WTC11 (cell line): Measurements from ENCODE around the gene FAM13A. TPM values are rescaled to one million over a fixed set of nuclear protein-coding genes. Genes with fewer than 3 reads are reported as not detected.

Experiments
- ATAC-seq: fragments of 200-7000 bp; cut with Tn5 transposase; 2 replicates; pipeline ENCODE4 v1.10.0; 2021; ENCODE audit warnings: mild to moderate bottlenecking, moderate library complexity
- CTCF ChIA-PET: fragments of 300-600 bp; sonication (Branson Sonifier 250); formaldehyde crosslinking; loops from one replicate; lab custom pipeline; 2021; ENCODE audit warnings: antibody characterized with exemption; lab: Charles Lee
- POLR2A ChIA-PET: fragments of 350-600 bp; sonication (Branson Sonifier 250); formaldehyde crosslinking; loops from one replicate; lab custom pipeline; 2021; ENCODE audit warnings: antibody characterized with exemption; lab: Charles Lee
- DNase-seq: peaks from one replicate; pipeline ENCODE4 v3.0.0; 2021; ENCODE audit warnings: low spot score
- H3K27ac Mint-ChIP-seq: 2 replicates; pipeline ENCODE4 v1.8.0; 2021; ENCODE audit warnings: mixed read lengths
- H3K27me3 Mint-ChIP-seq: 2 replicates; pipeline ENCODE4 v1.8.0; 2021; ENCODE audit warnings: low read depth, mild to moderate bottlenecking, moderate library complexity, mixed read lengths
- H3K36me3 Mint-ChIP-seq: 2 replicates; pipeline ENCODE4 v1.8.0; 2021; ENCODE audit warnings: mixed read lengths
- H3K4me1 Mint-ChIP-seq: 2 replicates; pipeline ENCODE4 v1.8.0; 2022; ENCODE audit warnings: mixed read lengths
- H3K4me3 Mint-ChIP-seq: 2 replicates; pipeline ENCODE4 v1.8.0; 2021; ENCODE audit warnings: mild to moderate bottlenecking, moderate library complexity, mixed read lengths
- H3K9me3 Mint-ChIP-seq: 2 replicates; pipeline ENCODE4 v1.8.0; 2021; ENCODE audit warnings: mixed read lengths
- ATF2 ChIP-seq: sonication (generic); formaldehyde crosslinking; IDR thresholded peaks from 2 replicates; pipeline ENCODE4 v1.8.1; 2022; ENCODE audit warnings: low read depth, missing genetic modification reagents, borderline replicate concordance
- CBFB ChIP-seq: sonication (generic); formaldehyde crosslinking; IDR thresholded peaks from 2 replicates; pipeline ENCODE4 v1.8.1; 2022; ENCODE audit warnings: mild to moderate bottlenecking, low read depth, missing genetic modification reagents
- CDX4 ChIP-seq: fragments of 250-450 bp; sonication (Bioruptor Pico); IDR thresholded peaks from 2 replicates; pipeline ENCODE4 v1.9.0; 2021; ENCODE audit warnings: moderate library complexity, mild to moderate bottlenecking, inconsistent platforms, borderline replicate concordance
- E2F4 ChIP-seq: sonication (generic); formaldehyde crosslinking; IDR thresholded peaks from 2 replicates; pipeline ENCODE4 v1.8.1; 2022; ENCODE audit warnings: low read depth, mild to moderate bottlenecking, moderate library complexity, missing genetic modification reagents, borderline replicate concordance
- EMX1 ChIP-seq: fragments of 250-450 bp; sonication (Bioruptor Pico); IDR thresholded peaks from 2 replicates; pipeline ENCODE4 v1.8.0; 2021; ENCODE audit warnings: mild to moderate bottlenecking
- FOXJ3 ChIP-seq: sonication (generic); formaldehyde crosslinking; IDR thresholded peaks from 2 replicates; pipeline ENCODE4 v1.9.0; 2021; ENCODE audit warnings: missing genetic modification reagents, mild to moderate bottlenecking, borderline replicate concordance
- FOXK1 ChIP-seq: sonication (generic); formaldehyde crosslinking; IDR thresholded peaks from 2 replicates; pipeline ENCODE4 v1.8.0; 2022; ENCODE audit warnings: mild to moderate bottlenecking, moderate library complexity, missing genetic modification reagents
- HMGA2 ChIP-seq: fragments of 250-450 bp; sonication (Bioruptor Pico); IDR thresholded peaks from 2 replicates; pipeline ENCODE4 v1.4.0; 2021; ENCODE audit warnings: mild to moderate bottlenecking, moderate library complexity
- JUN ChIP-seq: sonication (generic); formaldehyde crosslinking; IDR thresholded peaks from 2 replicates; pipeline ENCODE4 v1.8.0; 2023; ENCODE audit warnings: mild to moderate bottlenecking, missing genetic modification reagents
- MAX ChIP-seq: sonication (generic); formaldehyde crosslinking; IDR thresholded peaks from 2 replicates; pipeline ENCODE4 v1.8.0; 2022; ENCODE audit warnings: mild to moderate bottlenecking, missing genetic modification reagents
- NFYB ChIP-seq: sonication (generic); formaldehyde crosslinking; conservative IDR thresholded peaks from 2 replicates; pipeline ENCODE4 v1.8.0; 2022; ENCODE audit warnings: low read depth, missing genetic modification reagents
- NR1H2 ChIP-seq: sonication (generic); formaldehyde crosslinking; IDR thresholded peaks from 2 replicates; pipeline ENCODE4 v1.9.0; 2021; ENCODE audit warnings: mild to moderate bottlenecking, moderate library complexity, missing genetic modification reagents
- NR2C2 ChIP-seq: sonication (generic); formaldehyde crosslinking; IDR thresholded peaks from 2 replicates; pipeline ENCODE4 v1.8.0; 2022; ENCODE audit warnings: mild to moderate bottlenecking, missing genetic modification reagents
- NR3C1 ChIP-seq: sonication (generic); formaldehyde crosslinking; conservative IDR thresholded peaks from 2 replicates; pipeline ENCODE4 v1.8.1; 2023; ENCODE audit warnings: low read depth, mild to moderate bottlenecking, missing genetic modification reagents
- OVOL2 ChIP-seq: fragments of 250-450 bp; sonication (Bioruptor Pico); IDR thresholded peaks from 2 replicates; pipeline ENCODE4 v1.9.0; 2021; ENCODE audit warnings: mild to moderate bottlenecking, borderline replicate concordance
- PREB ChIP-seq: sonication (generic); formaldehyde crosslinking; IDR thresholded peaks from 2 replicates; pipeline ENCODE4 v1.8.1; 2022; ENCODE audit warnings: mild to moderate bottlenecking, missing genetic modification reagents, moderate library complexity, borderline replicate concordance
- SMAD4 ChIP-seq: sonication (generic); formaldehyde crosslinking; IDR thresholded peaks from 2 replicates; pipeline ENCODE4 v1.8.0; 2022; ENCODE audit warnings: mild to moderate bottlenecking, missing genetic modification reagents
- SP1 ChIP-seq: sonication (generic); formaldehyde crosslinking; conservative IDR thresholded peaks from 2 replicates; pipeline ENCODE4 v1.8.1; 2022; ENCODE audit warnings: missing genetic modification reagents
- TP53 ChIP-seq: sonication (generic); formaldehyde crosslinking; IDR thresholded peaks from 2 replicates; pipeline ENCODE4 v1.8.1; 2023; ENCODE audit warnings: mild to moderate bottlenecking, missing genetic modification reagents
- USF1 ChIP-seq: sonication (generic); formaldehyde crosslinking; IDR thresholded peaks from 2 replicates; pipeline ENCODE4 v1.8.0; 2022; ENCODE audit warnings: mild to moderate bottlenecking, missing genetic modification reagents
- ZBTB43 ChIP-seq: sonication (generic); formaldehyde crosslinking; IDR thresholded peaks from 2 replicates; pipeline ENCODE4 v1.8.1; 2023; ENCODE audit warnings: mild to moderate bottlenecking, missing genetic modification reagents
- ZNF232 ChIP-seq: sonication (generic); formaldehyde crosslinking; IDR thresholded peaks from 2 replicates; pipeline ENCODE4 v1.8.0; 2022; ENCODE audit warnings: mild to moderate bottlenecking, missing genetic modification reagents
- ZNF416 ChIP-seq: fragments of 250-450 bp; sonication (Bioruptor Pico); IDR thresholded peaks from 2 replicates; pipeline ENCODE4 v1.9.0; 2021; ENCODE audit warnings: mild to moderate bottlenecking, inconsistent platforms
- ZNF423 ChIP-seq: fragments of 250-450 bp; sonication (Bioruptor Pico); IDR thresholded peaks from 2 replicates; pipeline ENCODE4 v2.1.2; 2022; ENCODE audit warnings: mild to moderate bottlenecking, moderate library complexity
- total RNA-seq: library from RNA; stranded (reverse); gene quantifications from 3 replicates; pipeline ENCODE4 v1.2.3, GENCODE V29; 2021

The FAM13A gene
- total RNA-seq, 1 experiment from 2014 or later = 14.6 TPM

- Mint-ChIP-seq H3K27me3 (no peaks in the 10 kb centered on the region), H3K4me1 (peaks cover 55% of the 10 kb centered on the region), H3K4me3 (no peak overlapping the region), H3K9me3 (peaks cover 21% of the 10 kb centered on the region), H3K36me3 (peaks cover 22% of the 10 kb centered on the region), H3K27ac (peak overlapping the region; percentile 85)
- TF ChIP-seq CDX4 (CRISPR knock-in tag) = no peak
- TF ChIP-seq E2F4 = no peak
- POLR2A ChIA-PET = interaction anchor here (0.7 kb wide), 1 partner anchor 139 kb away, joined by 3 read pairs; no protein-coding TSS in a partner anchor
- CTCF ChIA-PET = interaction anchor here (0.7 kb wide), 1 partner anchor 94 kb away, joined by 3 read pairs; no protein-coding TSS in a partner anchor
- ATAC-seq = no peak; the same call in 1 of the 2 replicates
- DNase-seq = no peak
These were observed 94.6 kb downstream of the FAM13A start for GRCh38 chr4:88962396-88962795.

GRCh38 chr4:88960576-88960975 is 96.4 kb downstream of the FAM13A start:
- DNase-seq (no peak), ATAC-seq (peak; percentile 36)

GRCh38 chr4:88958080-88958479 is 98.9 kb downstream of the FAM13A start:
- ATAC-seq (peak; percentile 83), DNase-seq (no peak)
- H3K36me3 Mint-ChIP-seq = peaks cover 29% of the 10 kb centered on the region
- H3K4me3 Mint-ChIP-seq = no peak overlapping the region
- H3K27me3 Mint-ChIP-seq = no peaks in the 10 kb centered on the region
- peaks cover 27% of the 10 kb centered on the region for H3K9me3 Mint-ChIP-seq
- H3K4me1 Mint-ChIP-seq = peaks cover 57% of the 10 kb centered on the region
- POLR2A ChIA-PET = no interaction called here
- peak overlapping the region; percentile 66 for H3K27ac Mint-ChIP-seq
- CTCF ChIA-PET = no interaction called here
- TF ChIP-seq NR1H2 (CRISPR knock-in tag) (no peak), ZNF232 (no peak), NR3C1 (no peak), SMAD4 (no peak), FOXK1 (CRISPR knock-in tag) (no peak), HMGA2 (no peak), NR2C2 (CRISPR knock-in tag) (no peak), EMX1 (CRISPR knock-in tag) (no peak), TP53 (CRISPR knock-in tag) (no peak), OVOL2 (CRISPR knock-in tag) (no peak), PREB (no peak), ATF2 (CRISPR knock-in tag) (no peak), CBFB (CRISPR knock-in tag) (no peak), ZBTB43 (no peak), ZNF423 (CRISPR knock-in tag) (no peak)

More at GRCh38 chr4:88960576-88960975, 96.4 kb downstream of the FAM13A start:
- ChIA-PET POLR2A (interaction anchor here (0.6 kb wide), 1 partner anchor 170 kb away, joined by 4 read pairs; no protein-coding TSS in a partner anchor), CTCF (no interaction called here)
- Mint-ChIP-seq H3K4me3 (peak overlapping the region; percentile 31), H3K9me3 (peaks cover 27% of the 10 kb centered on the region), H3K27me3 (no peaks in the 10 kb centered on the region), H3K27ac (peak overlapping the region; percentile 96), H3K36me3 (peaks cover 29% of the 10 kb centered on the region), H3K4me1 (peaks cover 57% of the 10 kb centered on the region)
- TF ChIP-seq NFYB (CRISPR knock-in tag) = no peak
- no peak for TF ChIP-seq SP1
- TF ChIP-seq FOXJ3 = no peak
- no peak for TF ChIP-seq FOXK1 (CRISPR knock-in tag)
- TF ChIP-seq MAX (CRISPR knock-in tag) = no peak
- TF ChIP-seq ZNF416 (CRISPR knock-in tag) = no peak
- no peak for TF ChIP-seq JUN
- no peak for TF ChIP-seq ZBTB43
- TF ChIP-seq HMGA2 = no peak
- TF ChIP-seq USF1 = no peak
